Right lung (tissue), 5 donors: Measurements from ENCODE around the gene DSCAM. TPM values are rescaled to one million over a fixed set of nuclear protein-coding genes. Genes with fewer than 3 reads are reported as not detected.

Experiments
- DNase-seq, 2 donors: peaks; one replicate each; pipeline ENCODE4 v3.0.0-alpha.2; 2013
- polyA plus RNA-seq, 5 donors: library from polyadenylated mRNA; unstranded; fragments of 120-200 nt; gene quantifications; one replicate each; pipeline versions ENCODE4 v1.2.1 to v1.2.3, GENCODE V29; 2013; ENCODE audit warnings: inconsistent platforms in 1 of 5, low replicate concordance in 1 of 5; ENCODE audit not compliant: insufficient read length in 5 of 5, insufficient read depth in 1 of 5

Gene DSCAM
- polyA plus RNA-seq, 5 donors: 0.03 to 0.23 (median 0.10) TPM

DNA sequence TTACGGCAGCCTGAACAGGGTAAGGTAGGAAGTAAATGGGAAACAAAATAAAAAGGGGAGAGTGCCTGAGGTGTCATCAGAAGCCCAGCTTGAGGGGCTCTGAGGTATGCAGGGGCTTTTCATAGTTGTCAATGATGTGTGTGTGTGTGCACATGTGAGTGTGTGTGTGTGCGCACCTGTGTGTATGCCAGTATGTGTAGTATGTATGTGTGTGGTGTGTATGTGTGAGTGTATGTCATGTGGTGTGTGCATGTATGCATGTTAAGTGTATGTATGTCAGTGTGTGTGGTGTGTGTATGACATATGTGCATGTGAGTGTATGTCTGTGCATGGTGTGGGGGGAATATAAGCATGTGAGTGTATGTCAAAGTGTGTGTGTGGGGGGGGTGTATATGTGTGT is 184.1 kb downstream of the DSCAM start:
- DNase-seq: no peak

- DNase-seq: no peak
These were observed 186.5 kb downstream of the DSCAM start for GRCh38 chr21:40660461-40660860.

GRCh38 chr21:40658311-40658710 is 188.6 kb downstream of the DSCAM start:
- DNase-seq: peak; percentile 33 to 34

DNA sequence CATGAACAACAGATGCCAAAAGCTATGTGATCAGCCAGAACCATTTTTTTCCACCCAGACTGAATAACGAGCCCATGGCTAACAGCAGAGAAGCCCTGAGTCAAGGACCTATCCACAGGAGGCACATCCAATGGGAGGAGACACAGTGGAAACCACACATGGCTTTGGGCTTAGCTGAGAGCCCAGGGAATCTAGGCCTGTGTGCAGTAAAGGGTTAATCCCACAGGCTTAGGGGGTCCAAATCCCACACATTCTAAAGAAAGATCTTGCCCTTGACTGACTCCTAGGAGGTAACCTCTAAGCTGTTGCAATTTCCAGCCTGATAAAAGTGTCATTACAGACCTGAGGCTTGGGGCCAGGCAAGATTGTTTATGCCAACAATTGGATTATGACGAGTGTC is 194.5 kb downstream of the DSCAM start:
- DNase-seq: no peak

- no peak for DNase-seq
These were observed 199.3 kb downstream of the DSCAM start for GRCh38 chr21:40647706-40648105.

- DNase-seq: no peak
These were observed 200.3 kb downstream of the DSCAM start for GRCh38 chr21:40646651-40647050.

GRCh38 chr21:40641042-40641441 is 205.9 kb downstream of the DSCAM start:
- no peak for DNase-seq

DNA sequence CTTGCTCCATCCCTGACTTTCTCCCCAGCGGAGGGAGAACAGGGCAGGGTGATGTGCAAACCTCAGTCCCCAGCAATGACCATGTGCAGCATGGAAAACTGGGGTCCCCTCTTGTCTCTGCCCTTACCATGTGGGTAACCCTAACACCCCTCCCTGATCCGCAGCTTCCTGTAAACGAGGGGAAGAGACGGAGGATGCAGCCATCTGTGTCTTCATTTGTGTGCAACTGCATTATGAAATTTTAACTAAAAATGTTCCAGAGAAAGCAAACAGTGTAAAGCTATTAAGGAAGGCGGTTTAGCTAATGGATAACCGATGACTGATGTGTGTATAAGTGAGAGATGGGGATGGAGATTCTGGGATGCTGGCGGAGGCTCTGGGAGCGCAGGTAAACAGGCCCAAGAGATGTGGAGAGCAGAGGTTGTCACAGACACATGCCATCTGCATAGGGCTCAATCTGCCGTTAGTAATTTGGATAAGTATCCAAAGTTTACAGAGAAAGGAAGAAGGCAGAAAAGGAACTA is 206.6 kb downstream of the DSCAM start:
- DNase-seq: no peak

GRCh38 chr21:40639616-40640194 is 207.3 kb downstream of the DSCAM start:
- DNase-seq: no peak

- DNase-seq: peak in 1 of 2 donors; percentile 19
These were observed 208.3 kb downstream of the DSCAM start for GRCh38 chr21:40638466-40639251.

DNA sequence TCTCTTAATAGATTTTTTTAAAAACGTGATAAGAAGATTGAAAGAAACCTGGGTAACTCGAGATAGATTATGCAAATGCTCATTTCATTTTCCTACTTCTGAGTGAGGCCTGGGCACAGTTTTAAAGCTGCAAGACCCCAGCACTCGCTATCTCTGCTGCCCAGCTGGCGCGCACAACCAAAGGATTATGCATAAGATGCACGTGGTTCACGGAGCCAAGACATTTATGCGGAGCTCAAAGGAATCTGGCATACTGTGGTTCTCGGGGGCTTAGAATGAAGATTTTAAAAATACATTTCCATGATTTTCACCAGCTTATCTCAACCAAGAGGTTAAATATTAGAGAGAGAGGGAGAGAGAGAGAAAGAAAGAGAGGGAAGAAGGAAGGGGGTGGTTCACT is 210.9 kb downstream of the DSCAM start:
- DNase-seq: no peak

- DNase-seq: no peak
These were observed 211.6 kb downstream of the DSCAM start for GRCh38 chr21:40635391-40635790.

DNA sequence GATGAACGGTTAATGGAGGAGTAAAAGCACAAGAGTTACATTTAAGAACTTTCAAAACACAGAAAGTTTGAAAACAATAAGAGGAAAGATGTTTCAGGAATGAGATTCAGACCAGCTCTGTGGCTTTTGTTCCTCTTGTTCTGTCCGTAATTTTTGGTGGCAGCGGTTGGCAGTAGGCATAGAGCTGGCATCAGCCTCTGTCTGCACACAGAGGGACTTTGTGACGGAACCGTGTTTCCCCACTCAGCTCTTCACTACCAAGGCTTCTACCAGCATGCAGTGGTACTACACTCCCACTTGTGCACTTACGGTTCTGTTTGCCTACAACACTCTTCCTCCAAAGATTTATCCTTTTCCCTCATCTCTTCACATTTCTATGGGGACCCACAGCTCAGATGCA is 212.8 kb downstream of the DSCAM start:
- no peak for DNase-seq

- DNase-seq: no peak
These were observed 213.9 kb downstream of the DSCAM start for GRCh38 chr21:40633048-40633447.

- no peak for DNase-seq
These were observed 215.7 kb downstream of the DSCAM start for GRCh38 chr21:40631211-40631610.

- DNase-seq: no peak
These were observed 221.0 kb downstream of the DSCAM start for GRCh38 chr21:40625991-40626390.

DNA sequence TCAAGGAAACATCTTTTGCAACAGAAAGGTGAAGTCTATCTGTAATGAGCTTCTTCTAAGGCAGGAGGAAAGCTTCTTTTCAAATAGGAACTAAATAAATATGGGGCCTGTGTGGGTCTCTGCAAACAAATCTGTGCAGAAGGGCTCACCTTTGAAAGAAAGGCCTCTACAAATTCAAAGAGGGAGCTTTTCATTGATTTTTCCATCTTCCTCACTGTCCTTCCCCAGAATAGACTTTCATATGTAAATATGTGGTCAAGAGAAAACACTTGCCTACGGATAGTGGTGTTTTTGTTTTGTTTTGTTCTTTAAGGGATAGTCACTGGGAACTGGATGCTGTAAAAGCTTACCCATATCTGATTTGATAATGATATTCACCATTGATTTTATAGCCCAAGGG is 223.4 kb downstream of the DSCAM start:
- DNase-seq: no peak

DNA sequence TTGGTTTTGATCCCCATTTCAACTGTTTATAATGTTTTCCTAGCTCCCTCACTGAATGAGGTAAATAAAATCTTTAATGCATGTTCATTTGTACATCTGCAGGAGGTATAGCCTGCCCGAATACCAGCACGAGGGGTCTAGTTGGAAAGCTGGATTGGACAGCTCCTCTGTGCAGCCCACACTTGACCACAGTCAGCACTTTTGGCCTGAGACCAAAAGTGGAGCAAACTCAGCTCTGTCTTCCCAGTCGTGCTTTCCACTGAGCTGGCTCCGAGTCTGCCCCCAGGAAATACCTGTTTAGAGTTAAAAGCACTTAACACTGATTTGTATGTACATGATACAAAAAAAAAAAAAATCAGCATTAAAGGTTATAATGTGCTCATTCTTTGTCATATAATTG is 224.4 kb downstream of the DSCAM start:
- DNase-seq: peak in 1 of 2 donors; percentile 14

DNA sequence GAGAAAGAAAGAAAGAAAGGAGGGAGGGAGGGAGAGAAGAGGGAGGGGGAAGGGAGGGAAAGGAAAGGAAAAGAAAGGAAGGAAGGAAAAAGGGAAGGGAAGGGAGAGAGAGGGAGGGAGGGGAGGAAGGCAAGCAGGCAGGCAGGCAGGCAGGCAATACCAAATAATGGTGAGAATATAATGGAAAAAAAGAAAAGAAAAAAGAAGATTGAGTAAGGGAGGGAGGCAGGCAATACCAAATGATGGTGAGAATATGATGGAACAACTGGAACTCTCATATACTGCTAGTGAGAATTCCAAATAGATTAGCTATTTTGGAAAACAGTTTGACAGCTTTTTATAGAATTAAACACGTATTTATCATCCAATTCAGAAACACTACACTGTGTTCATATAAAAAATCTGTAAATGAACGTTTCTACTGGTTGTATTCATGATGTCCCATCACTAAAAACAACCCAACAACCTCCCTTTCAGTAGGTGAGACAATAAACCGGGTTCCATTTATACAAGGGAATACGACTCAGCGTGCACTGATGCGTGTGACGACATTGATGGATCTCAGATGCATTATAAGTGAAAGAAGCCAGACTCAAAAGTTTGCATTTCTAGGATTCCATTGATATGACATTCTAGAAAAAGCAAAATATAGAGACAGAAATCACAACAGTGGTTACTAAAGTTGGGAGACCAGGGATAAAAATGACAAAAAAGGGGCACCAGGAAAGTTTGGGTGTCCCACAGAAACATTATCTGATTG is 226.4 kb downstream of the DSCAM start:
- no peak for DNase-seq

GRCh38 chr21:40618191-40618973 is 228.6 kb downstream of the DSCAM start:
- DNase-seq: no peak

DNA sequence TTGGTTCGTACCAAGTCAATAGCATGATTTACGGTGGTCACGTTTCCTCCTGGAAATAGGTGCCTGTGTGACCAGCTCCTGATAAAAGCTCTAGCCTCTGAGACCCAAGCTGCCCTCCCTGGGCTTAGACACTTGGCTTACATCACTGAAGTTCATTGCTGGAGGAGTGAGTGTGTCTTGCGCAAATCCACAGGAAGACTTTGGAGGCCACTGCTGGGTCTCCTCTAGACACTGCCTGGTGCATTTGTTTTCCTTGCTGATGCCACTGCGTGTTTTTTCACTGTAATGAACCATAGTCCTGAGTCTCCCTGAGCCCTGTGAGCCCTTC is 230.6 kb downstream of the DSCAM start:
- no peak for DNase-seq
